ENCODE measurements around the gene PCDHB14. TPM values are rescaled to one million over a fixed set of nuclear protein-coding genes. Genes with fewer than 3 reads are reported as not detected.
"Not testable (repeated sequence)": the region's sequence is repeated elsewhere in the genome, so short reads cannot be mapped to it uniquely, and the experiment has no call there.

The PCDHB14 gene
- total RNA-seq, 1 experiment from 2014 or later: 2.4 TPM

DNA sequence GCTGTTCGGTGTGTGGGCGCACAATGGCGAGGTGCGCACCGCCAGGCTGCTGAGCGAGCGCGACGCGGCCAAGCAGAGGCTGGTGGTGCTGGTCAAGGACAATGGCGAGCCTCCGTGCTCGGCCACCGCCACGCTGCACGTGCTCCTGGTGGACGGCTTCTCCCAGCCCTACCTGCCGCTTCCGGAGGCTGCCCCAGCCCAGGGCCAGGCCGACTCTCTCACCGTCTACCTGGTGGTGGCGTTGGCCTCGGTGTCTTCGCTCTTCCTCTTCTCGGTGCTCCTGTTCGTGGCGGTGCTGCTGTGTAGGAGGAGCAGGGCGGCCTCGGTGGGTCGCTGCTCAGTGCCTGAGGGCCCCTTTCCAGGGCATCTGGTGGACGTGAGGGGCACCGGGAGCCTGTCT is 43.3 kb upstream of the PCDHB14 start:
- not testable (repeated sequence) for DNase-seq; H3K27me3 Mint-ChIP-seq (ENCODE audit: low read depth)
- WGBS (ENCODE audit: extremely low coverage, insufficient read length, low lambda C conversion rate): no CpG with 5 or more reads among the region's 32 CpGs

More for the DNA sequence above, 43.3 kb upstream of the PCDHB14 start:
- H2BK15ac ChIP-seq (ENCODE audit: low read depth, low read length); H3K4me3 Mint-ChIP-seq; H3K4ac ChIP-seq (ENCODE audit: low read depth, low read length); H3K23me2 ChIP-seq (ENCODE audit: insufficient read length, low read depth, low read length, poor library complexity, severe bottlenecking); H3K9me3 ChIP-seq (ENCODE audit: control insufficient read depth, low read depth, low read length); H3K79me2 ChIP-seq (ENCODE audit: insufficient read depth, low read length); H3K27me3 ChIP-seq (ENCODE audit: insufficient read depth, low read length); H3K4me1 Mint-ChIP-seq; H2BK12ac ChIP-seq (ENCODE audit: insufficient read length, low read depth, low read length); H3K27ac ChIP-seq (ENCODE audit: insufficient read length, low read depth, low read length); H3K4me2 ChIP-seq (ENCODE audit: insufficient read depth, insufficient read length, low read length); H4K5ac ChIP-seq (ENCODE audit: insufficient read length, low read depth, low read length); H4K91ac ChIP-seq (ENCODE audit: insufficient read length, low read depth, low read length); H2BK120ac ChIP-seq (ENCODE audit: low read depth, low read length, poor library complexity, severe bottlenecking); H2AFZ ChIP-seq (ENCODE audit: low read length); H4K20me1 ChIP-seq (ENCODE audit: control insufficient read depth, insufficient read depth, insufficient read length); H3K14ac ChIP-seq (ENCODE audit: insufficient read depth, low read length); H3K4me1 ChIP-seq (ENCODE audit: insufficient read depth, low read length); H4K8ac ChIP-seq (replicated peaks; ENCODE audit: insufficient read length, low read depth, low read length); H3K56ac ChIP-seq (ENCODE audit: insufficient read length, low read depth, low read length); H3K27ac Mint-ChIP-seq; H3K9ac ChIP-seq (ENCODE audit: extremely low read depth, insufficient read length, low read length); H3K79me1 ChIP-seq (ENCODE audit: insufficient read depth, low read depth, low read length, poor library complexity, severe bottlenecking); H2AK5ac ChIP-seq (ENCODE audit: insufficient read length, low read length); H3T11ph ChIP-seq (ENCODE audit: low read length); H2BK5ac ChIP-seq (ENCODE audit: insufficient read length, low read length); H3K18ac ChIP-seq (ENCODE audit: insufficient read length, low read depth, low read length); H3K23ac ChIP-seq (ENCODE audit: insufficient read length, low read depth, low read length); H2BK20ac ChIP-seq (ENCODE audit: low read depth, low read length, poor library complexity, severe bottlenecking): not testable (repeated sequence)
- peaks cover 20 to 26% of the 10 kb centered on the region in 2 experiments for H3K9me3 Mint-ChIP-seq
- H3K36me3 Mint-ChIP-seq (ENCODE audit: insufficient read depth in 1 of 3, low read depth in 3 of 3): peaks cover 9 to 24% (median 13%) of the 10 kb centered on the region in 3 experiments
